Body of pancreas (tissue), 4 donors: ENCODE measurements around the gene SYNPR. TPM values are rescaled to one million over a fixed set of nuclear protein-coding genes. Genes with fewer than 3 reads are reported as not detected.

Experiments
- ATAC-seq: fragments of 150-250 bp; one replicate; pipeline ENCODE4 v1.9.1; 2016
- DNase-seq, 4 donors: peaks; one replicate each; pipeline ENCODE4 v3.0.0-alpha.2; 2019
- H3K27ac ChIP-seq, 4 donors: fragments of 200-600 bp; sonication (generic); 1 replicate in 3 of 4; 2 replicates in 1 of 4; pipeline versions ENCODE4 v1.5.1 to v1.6.1; 2016 to 2019; ENCODE audit warnings: mild to moderate bottlenecking in 1 of 4, mixed read lengths in 1 of 4, moderate library complexity in 1 of 4
- H3K27me3 ChIP-seq, 2 donors: fragments of 200-600 bp; sonication (generic); one replicate each; pipeline ENCODE4 v1.6.0; 2016; ENCODE audit warnings: mild to moderate bottlenecking in 1 of 2
- H3K36me3 ChIP-seq, 2 donors: fragments of 200-600 bp; sonication (generic); replicated peaks in 1 of 2; 2 replicates each; pipeline ENCODE4 v1.5.1; 2016; ENCODE audit warnings: low read depth in 2 of 2; ENCODE audit not compliant: insufficient read depth in 1 of 2
- H3K4me1 ChIP-seq: fragments of 200-600 bp; sonication (generic); one replicate; pipeline ENCODE4 v1.6.0; 2016
- H3K4me3 ChIP-seq, 2 donors: fragments of 200-600 bp; sonication (generic); 1 replicate in 1 of 2; 2 replicates in 1 of 2; pipeline ENCODE4 v1.5.1; 2016 to 2019
- H3K9me3 ChIP-seq, 3 donors: fragments of 200-600 bp; sonication (generic); 1 replicate in 2 of 3; 2 replicates in 1 of 3; pipeline ENCODE4 v1.5.1; 2016
- POLR2A ChIP-seq, 3 donors: fragments of 450-650 bp; IDR thresholded peaks; one replicate each; pipeline ENCODE4 v1.6.1; 2016; ENCODE audit warnings: antibody characterized with exemption in 3 of 3, mild to moderate bottlenecking in 2 of 3
- WGBS, 2 donors: methylation state at CpG; one replicate each; pipeline ENCODE4 v1.1.5; 2017; 5-methylcytosine and 5-hydroxymethylcytosine counted together
- intact Hi-C: fragments of 100-400 bp; cut with DNase I; formaldehyde crosslinking; loops from one replicate; pipeline ENCODE4 v1.15.1; 2023
- total RNA-seq, 2 donors: library from RNA; depleted of rRNA; stranded (reverse); fragments of >200 nt; gene quantifications; one replicate each; pipeline ENCODE4 v1.1.0, GENCODE V29; 2016
- TF ChIP-seq, protein P1 (sequence below), 7 experiments: fragments of 450-650 bp in 4 of 7; fragments of 200-600 bp in 3 of 7; sonication (generic) in 3 of 7; IDR thresholded peaks; one replicate each; pipeline ENCODE4 v1.5.1; 2016 to 2019; ENCODE audit warnings: antibody characterized with exemption in 7 of 7

SYNPR gene
- total RNA-seq, 2 donors from 2014 or later, result 0.52 TPM; not detected in 1

DNA sequence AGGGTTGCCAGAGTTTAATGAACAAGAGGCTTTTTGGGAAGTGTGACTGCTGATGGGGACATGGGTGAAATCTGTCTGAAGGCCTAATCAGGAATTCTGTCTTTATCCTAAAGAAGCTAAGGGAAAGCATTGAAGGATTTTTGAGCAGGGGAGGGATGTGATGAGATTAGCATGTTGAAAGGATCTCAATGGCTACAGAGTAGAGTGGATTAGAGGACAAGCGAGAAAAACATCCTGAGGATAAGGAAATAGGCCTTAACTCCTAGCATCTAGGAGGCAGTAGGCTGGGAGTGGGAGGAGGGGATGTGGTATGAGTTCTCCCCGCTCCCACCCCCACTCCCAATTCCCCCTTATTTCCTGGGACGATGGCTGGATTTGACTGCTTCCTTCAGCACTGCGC is 339.3 kb downstream of the SYNPR start:
- intact Hi-C loops, result no loop called here
- no peak overlapping the region for H3K4me3 ChIP-seq
- WGBS, 2 donors, result 75 to 91% methylated on average over 4 of the region's 4 CpGs
- H3K27me3 ChIP-seq, result no peaks in the 10 kb centered on the region
- ATAC-seq (no peak), DNase-seq (no peak)
- H3K4me1 ChIP-seq, result no peaks in the 10 kb centered on the region
- H3K36me3 ChIP-seq, result no peaks in the 10 kb centered on the region
- H3K27ac ChIP-seq, result no peak overlapping the region
- no peak for TF ChIP-seq POLR2A (IDR thresholded peaks at IDR 0.05)
- TF ChIP-seq, protein P1, sequence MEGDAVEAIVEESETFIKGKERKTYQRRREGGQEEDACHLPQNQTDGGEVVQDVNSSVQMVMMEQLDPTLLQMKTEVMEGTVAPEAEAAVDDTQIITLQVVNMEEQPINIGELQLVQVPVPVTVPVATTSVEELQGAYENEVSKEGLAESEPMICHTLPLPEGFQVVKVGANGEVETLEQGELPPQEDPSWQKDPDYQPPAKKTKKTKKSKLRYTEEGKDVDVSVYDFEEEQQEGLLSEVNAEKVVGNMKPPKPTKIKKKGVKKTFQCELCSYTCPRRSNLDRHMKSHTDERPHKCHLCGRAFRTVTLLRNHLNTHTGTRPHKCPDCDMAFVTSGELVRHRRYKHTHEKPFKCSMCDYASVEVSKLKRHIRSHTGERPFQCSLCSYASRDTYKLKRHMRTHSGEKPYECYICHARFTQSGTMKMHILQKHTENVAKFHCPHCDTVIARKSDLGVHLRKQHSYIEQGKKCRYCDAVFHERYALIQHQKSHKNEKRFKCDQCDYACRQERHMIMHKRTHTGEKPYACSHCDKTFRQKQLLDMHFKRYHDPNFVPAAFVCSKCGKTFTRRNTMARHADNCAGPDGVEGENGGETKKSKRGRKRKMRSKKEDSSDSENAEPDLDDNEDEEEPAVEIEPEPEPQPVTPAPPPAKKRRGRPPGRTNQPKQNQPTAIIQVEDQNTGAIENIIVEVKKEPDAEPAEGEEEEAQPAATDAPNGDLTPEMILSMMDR (IDR thresholded peaks at IDR 0.05), result no peak
- H3K9me3 ChIP-seq, result no peaks in the 10 kb centered on the region

- DNase-seq, result peak in 1 of 4 donors; percentile 3
- Histone ChIP-seq H3K27me3 (no peaks in the 10 kb centered on the region), H3K36me3 (no peaks in the 10 kb centered on the region), H3K27ac (no peak overlapping the region), H3K4me3 (no peak overlapping the region), H3K9me3 (no peaks in the 10 kb centered on the region), H3K4me1 (no peaks in the 10 kb centered on the region)
- intact Hi-C loops, result no loop called here
- 32 to 40% methylated on average over 8 of the region's 8 CpGs for WGBS, 2 donors
- ATAC-seq, result peak; percentile 52
- no peak for TF ChIP-seq POLR2A (IDR thresholded peaks at IDR 0.05)
- TF ChIP-seq, protein P1 (IDR thresholded peaks at IDR 0.05), result no peak
Observed at GRCh38 chr3:63624941-63625560, 346.9 kb downstream of the SYNPR start.

DNA sequence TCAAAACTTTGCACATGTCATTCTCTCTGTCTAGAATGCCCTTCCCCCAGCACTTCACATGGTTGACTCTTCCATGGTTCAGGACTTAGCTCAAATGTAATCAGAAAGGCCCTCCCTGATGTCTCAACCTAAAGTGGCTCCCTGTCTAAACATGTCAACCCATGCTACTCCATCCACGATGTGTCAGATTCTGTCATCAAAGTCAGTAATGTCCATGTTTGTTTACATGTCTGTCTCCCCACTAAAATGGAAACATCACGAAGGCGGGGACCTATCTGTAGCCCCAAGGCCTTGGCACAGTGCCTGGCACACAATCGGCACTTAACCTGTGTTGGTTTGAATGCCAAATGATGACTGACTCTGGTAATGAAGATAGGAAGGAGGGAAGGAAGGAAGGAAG is 353.6 kb downstream of the SYNPR start:
- no peaks in the 10 kb centered on the region for H3K9me3 ChIP-seq
- ATAC-seq (no peak), DNase-seq (no peak)
- H3K4me1 ChIP-seq, result no peaks in the 10 kb centered on the region
- WGBS, 2 donors, result 49 to 53% methylated on average over 4 of the region's 4 CpGs
- intact Hi-C loops, result no loop called here
- H3K4me3 ChIP-seq, result no peak overlapping the region
- no peak for TF ChIP-seq POLR2A (IDR thresholded peaks at IDR 0.05)
- TF ChIP-seq, protein P1 (IDR thresholded peaks at IDR 0.05), result no peak
- no peaks in the 10 kb centered on the region for H3K27me3 ChIP-seq
- no peak overlapping the region for H3K27ac ChIP-seq
- no peaks in the 10 kb centered on the region for H3K36me3 ChIP-seq

GRCh38 chr3:63635186-63635585 is 357.1 kb downstream of the SYNPR start:
- no peaks in the 10 kb centered on the region for H3K36me3 ChIP-seq
- DNase-seq (no peak), ATAC-seq (no peak)
- H3K9me3 ChIP-seq, result no peaks in the 10 kb centered on the region
- no peak overlapping the region for H3K4me3 ChIP-seq
- WGBS, 2 donors, result 85 to 94% methylated on average over 3 of the region's 3 CpGs
- H3K27me3 ChIP-seq, result no peaks in the 10 kb centered on the region
- no peak overlapping the region for H3K27ac ChIP-seq
- TF ChIP-seq POLR2A (IDR thresholded peaks at IDR 0.05), result no peak
- TF ChIP-seq, protein P1 (IDR thresholded peaks at IDR 0.05), result no peak
- H3K4me1 ChIP-seq, result no peaks in the 10 kb centered on the region
- intact Hi-C loops, result no loop called here

DNA sequence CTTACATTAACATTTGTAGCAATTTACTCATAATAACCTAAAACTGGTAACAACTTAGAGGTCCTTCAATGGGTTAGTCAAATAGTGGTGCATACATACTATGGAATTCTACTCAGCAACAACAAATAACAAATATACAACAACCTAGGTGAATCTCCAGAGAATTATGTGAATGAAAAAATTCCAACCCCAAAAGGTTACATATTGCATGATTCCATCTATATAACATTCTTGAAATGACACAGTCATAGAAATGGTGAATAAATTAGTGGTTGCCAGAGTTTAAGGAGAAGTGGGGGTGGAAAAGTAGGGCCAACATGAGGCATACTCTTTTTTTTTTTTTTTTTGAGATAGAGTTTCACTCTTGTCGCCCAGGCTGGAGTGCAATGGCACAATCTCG is 361.7 kb downstream of the SYNPR start:
- H3K9me3 ChIP-seq, result no peaks in the 10 kb centered on the region
- DNase-seq (no peak), ATAC-seq (no peak)
- H3K4me1 ChIP-seq, result no peaks in the 10 kb centered on the region
- H3K27ac ChIP-seq, result no peak overlapping the region
- no peaks in the 10 kb centered on the region for H3K36me3 ChIP-seq
- intact Hi-C loops, result no loop called here
- no peak overlapping the region for H3K4me3 ChIP-seq
- H3K27me3 ChIP-seq, result no peaks in the 10 kb centered on the region
- TF ChIP-seq, protein P1 (IDR thresholded peaks at IDR 0.05), result no peak
- no peak for TF ChIP-seq POLR2A (IDR thresholded peaks at IDR 0.05)
- 89 to 94% methylated on average over 2 of the region's 2 CpGs for WGBS, 2 donors
